HepG2 (cell line): ENCODE measurements around the gene HMBS. TPM values are rescaled to one million over a fixed set of nuclear protein-coding genes. Genes with fewer than 3 reads are reported as not detected.

ENCODE experiments used
- ATAC-seq: fragments of 200-7000 bp; cut with Tn5 transposase; 3 replicates; pipeline ENCODE4 v1.9.1; 2020; ENCODE audit warnings: mild to moderate bottlenecking, moderate library complexity
- BruUV-seq: library from RNA; stranded (reverse); fragments of 400-500 nt; replicated peaks from 2 replicates; lab custom pipeline; 2021; lab: Mats Ljungman, UMichigan
- CTCF ChIA-PET: fragments of 300-600 bp; formaldehyde crosslinking; extraction: SDS; loops from one replicate; lab custom pipeline; 2021; ENCODE audit warnings: low total read pairs, inconsistent platforms, low intra/inter-chr PET ratio; lab: Yijun Ruan, JAX
- POLR2A ChIA-PET: fragments of 350-600 bp; sonication (Branson Sonifier 250); formaldehyde crosslinking; loops from one replicate; lab custom pipeline; 2020; ENCODE audit warnings: antibody characterized with exemption, inconsistent platforms; lab: Yijun Ruan, JAX
- DNase-seq: peaks from one replicate; pipeline ENCODE4 v3.0.0-alpha.2; 2015; ENCODE audit warnings: low spot score
- FAIRE-seq: peaks from 3 replicates; lab custom pipeline; 2011; peaks lifted over from hg19 to GRCh38; lab: Jason Lieb, UNC
- H2AFZ ChIP-seq: one replicate; pipeline ENCODE4 v1.6.1; 2011; ENCODE audit warnings: low read length, inconsistent platforms
- H3K27ac ChIP-seq: fragments of 300-600 bp; 3 replicates; pipeline ENCODE4 v1.8.0; 2011; ENCODE audit warnings: mixed run types, mild to moderate bottlenecking, mixed read lengths, low read length, inconsistent platforms; ENCODE audit not compliant: insufficient read depth; ENCODE audit errors: extremely low read length
- H3K27me3 ChIP-seq, 2 experiments: fragments of 200-600 bp in 1 of 2; 2 replicates in 1 of 2; 3 replicates in 1 of 2; pipeline versions ENCODE4 v1.6.0 to v1.8.0; 2011; ENCODE audit warnings: low read length in 2 of 2, mild to moderate bottlenecking in 2 of 2, moderate library complexity in 2 of 2, inconsistent platforms in 1 of 2; ENCODE audit not compliant: insufficient read depth in 2 of 2, control insufficient read depth in 1 of 2
- H3K36me3 ChIP-seq, 2 experiments: fragments of 200-600 bp in 1 of 2; replicated peaks in 1 of 2; 2 replicates in 1 of 2; 3 replicates in 1 of 2; pipeline versions ENCODE4 v1.5.1 to v1.8.0; 2011; ENCODE audit warnings: low read length in 2 of 2, inconsistent platforms in 1 of 2; ENCODE audit not compliant: insufficient read depth in 2 of 2, control insufficient read depth in 1 of 2
- H3K4me1 ChIP-seq: 2 replicates; pipeline ENCODE4 v1.5.1; 2012; ENCODE audit warnings: low read length, inconsistent platforms; ENCODE audit not compliant: insufficient read depth
- H3K4me2 ChIP-seq: 2 replicates; pipeline ENCODE4 v1.6.0; 2011; ENCODE audit warnings: low read depth, low read length, inconsistent platforms
- H3K4me3 ChIP-seq, 3 experiments: fragments of 200-600 bp in 1 of 3; sonication (generic), shearing (Covaris generic) in 1 of 3; replicated peaks in 1 of 3; 2 replicates each; pipeline ENCODE4 v1.5.1; 2011 to 2016; ENCODE audit warnings: low read length in 3 of 3, inconsistent platforms in 2 of 3, low read depth in 2 of 3, mild to moderate bottlenecking in 2 of 3, control low read depth in 1 of 3, mixed read lengths in 1 of 3; ENCODE audit not compliant: insufficient read depth in 1 of 3
- H3K79me2 ChIP-seq: one replicate; pipeline ENCODE4 v1.6.1; 2011; ENCODE audit warnings: low read length, inconsistent platforms; ENCODE audit not compliant: insufficient read depth
- H3K9ac ChIP-seq: 2 replicates; pipeline ENCODE4 v1.6.0; 2011; ENCODE audit warnings: mild to moderate bottlenecking, low read depth, low read length, inconsistent platforms; ENCODE audit not compliant: insufficient read depth
- H3K9me3 ChIP-seq: 2 replicates; pipeline ENCODE4 v1.5.1; 2012; ENCODE audit warnings: mild to moderate bottlenecking, low read length
- H4K20me1 ChIP-seq: 2 replicates; pipeline ENCODE4 v1.6.0; 2011; ENCODE audit warnings: inconsistent platforms, mild to moderate bottlenecking, low read length, moderate library complexity; ENCODE audit not compliant: insufficient read depth
- ARHGAP35 ChIP-seq: sonication (generic); formaldehyde crosslinking; IDR thresholded peaks from 2 replicates; pipeline ENCODE4 v1.9.0; 2022; ENCODE audit warnings: mild to moderate bottlenecking, inconsistent platforms, moderate library complexity, missing genetic modification reagents, borderline replicate concordance
- EEA1 ChIP-seq: sonication (generic); formaldehyde crosslinking; IDR thresholded peaks from 2 replicates; pipeline ENCODE4 v1.5.1; 2020; ENCODE audit warnings: mild to moderate bottlenecking, missing genetic modification reagents, borderline replicate concordance
- FOXA1 ChIP-seq, 2 experiments: fragments of 450-650 bp in 1 of 2; sonication (generic) in 1 of 2; formaldehyde crosslinking in 1 of 2; IDR thresholded peaks; 2 replicates each; pipeline versions ENCODE4 v1.4.0 to v1.6.1; 2016 to 2020; ENCODE audit warnings: missing genetic modification reagents in 1 of 2
- HNF4G ChIP-seq, 2 experiments: sonication (generic) in 1 of 2; formaldehyde crosslinking in 1 of 2; IDR thresholded peaks; 2 replicates each; pipeline versions ENCODE4 v1.4.0 to v1.6.1; 2011 to 2020; ENCODE audit warnings: borderline replicate concordance in 2 of 2, low read depth in 2 of 2, mild to moderate bottlenecking in 2 of 2, low read length in 1 of 2, missing genetic modification reagents in 1 of 2, moderate library complexity in 1 of 2
- HNRNPK ChIP-seq: fragments of 200-400 bp; formaldehyde crosslinking; IDR thresholded peaks from 2 replicates; pipeline ENCODE4 v1.6.1; 2018; ENCODE audit warnings: low read length, low read depth, moderate library complexity, mild to moderate bottlenecking; ENCODE audit not compliant: poor library complexity, severe bottlenecking
- HOXA5 ChIP-seq: sonication (generic); formaldehyde crosslinking; IDR thresholded peaks from 2 replicates; pipeline ENCODE4 v1.4.0; 2020; ENCODE audit warnings: missing genetic modification reagents
- NFKB2 ChIP-seq: sonication (generic); formaldehyde crosslinking; IDR thresholded peaks from 2 replicates; pipeline ENCODE4 v1.4.0; 2020; ENCODE audit warnings: missing genetic modification reagents, borderline replicate concordance
- ZBTB8A ChIP-seq: sonication (generic); formaldehyde crosslinking; IDR thresholded peaks from 2 replicates; pipeline ENCODE4 v1.4.0; 2020; ENCODE audit warnings: mild to moderate bottlenecking, low read depth, missing genetic modification reagents, borderline replicate concordance
- ZNF225 ChIP-seq: sonication (generic); formaldehyde crosslinking; IDR thresholded peaks from 2 replicates; pipeline ENCODE4 v1.4.0; 2020; ENCODE audit warnings: mild to moderate bottlenecking, missing genetic modification reagents
- ZNF317 ChIP-seq: sonication (generic); formaldehyde crosslinking; IDR thresholded peaks from 2 replicates; pipeline ENCODE4 v1.5.0; 2020; ENCODE audit warnings: mild to moderate bottlenecking, missing genetic modification reagents
- ZNF556 ChIP-seq: sonication (generic); formaldehyde crosslinking; IDR thresholded peaks from 2 replicates; pipeline ENCODE4 v1.4.0; 2020; ENCODE audit warnings: mild to moderate bottlenecking, missing genetic modification reagents, borderline replicate concordance
- ZNF839 ChIP-seq: sonication (generic); formaldehyde crosslinking; IDR thresholded peaks from 2 replicates; pipeline ENCODE4 v1.4.0; 2020; ENCODE audit warnings: missing genetic modification reagents, mild to moderate bottlenecking, borderline replicate concordance
- ZNF891 ChIP-seq: sonication (generic); formaldehyde crosslinking; IDR thresholded peaks from 2 replicates; pipeline ENCODE4 v1.5.0; 2020; ENCODE audit warnings: mild to moderate bottlenecking, missing genetic modification reagents
- WGBS: methylation state at CpG from one replicate; pipeline ENCODE4 v1.1.6; 2017; ENCODE audit warnings: low lambda C conversion rate; 5-methylcytosine and 5-hydroxymethylcytosine counted together
- in situ Hi-C: cut with HindIII; loops from 2 replicates; pipeline ENCODE4 v1.10.0; 2017; ENCODE audit warnings: low pct_unique_long_range_greater_than_20kb; ENCODE audit not compliant: extremely low pct_ligation_motif_present
- intact Hi-C: fragments of 100-400 bp; cut with micrococcal nuclease; formaldehyde crosslinking; loops from one replicate; pipeline ENCODE4 v1.10.0; 2022; ENCODE audit not compliant: unreplicated experiment
- polyA plus RNA-seq, 8 experiments: library from polyadenylated mRNA; depleted of rRNA in 3 of 8; stranded (reverse) in 7 of 8; unstranded in 1 of 8; fragments of >200 nt; fragmentation: Illumina TruSeq in 4 of 8; extraction: Trizol in 4 of 8; gene quantifications; 2 replicates each; pipeline versions ENCODE4 v1.2.1 to v1.2.3, GENCODE V29; 2011 to 2016; ENCODE audit warnings: low read depth in 4 of 8, missing spikeins in 1 of 8, mixed read lengths in 1 of 8; ENCODE audit not compliant: insufficient read depth in 1 of 8
- total RNA-seq, 5 experiments: library from RNA; depleted of rRNA; stranded (reverse); fragments of >200 nt; fragmentation: Illumina TruSeq; extraction: Trizol; gene quantifications; 2 replicates each; pipeline ENCODE4 v1.2.3, GENCODE V29; 2016; ENCODE audit warnings: low read depth in 1 of 5
- TF ChIP-seq, protein P1 (sequence below): sonication (generic); formaldehyde crosslinking; IDR thresholded peaks from 2 replicates; pipeline ENCODE4 v1.4.0; 2020; ENCODE audit warnings: low read depth, mild to moderate bottlenecking, missing genetic modification reagents
- TF ChIP-seq, protein P2 (sequence below), 2 experiments: sonication (generic) in 1 of 2; formaldehyde crosslinking in 1 of 2; IDR thresholded peaks; 2 replicates each; pipeline versions ENCODE4 v1.4.0 to v1.6.1; 2018 to 2020; ENCODE audit warnings: missing genetic modification reagents in 2 of 2, borderline replicate concordance in 1 of 2, low read depth in 1 of 2, mild to moderate bottlenecking in 1 of 2, missing biosample characterization in 1 of 2
- TF ChIP-seq, protein P3 (sequence below): sonication (generic); formaldehyde crosslinking; IDR thresholded peaks from 2 replicates; pipeline ENCODE4 v1.5.1; 2020; ENCODE audit warnings: mild to moderate bottlenecking, missing genetic modification reagents, moderate library complexity

Gene HMBS
- total and polyA plus RNA-seq, 2 of the 13 experiments (the other 11 are each of a cell fraction or from before 2014, with no cell fraction given) = 9.4 to 46.9 TPM

DNA sequence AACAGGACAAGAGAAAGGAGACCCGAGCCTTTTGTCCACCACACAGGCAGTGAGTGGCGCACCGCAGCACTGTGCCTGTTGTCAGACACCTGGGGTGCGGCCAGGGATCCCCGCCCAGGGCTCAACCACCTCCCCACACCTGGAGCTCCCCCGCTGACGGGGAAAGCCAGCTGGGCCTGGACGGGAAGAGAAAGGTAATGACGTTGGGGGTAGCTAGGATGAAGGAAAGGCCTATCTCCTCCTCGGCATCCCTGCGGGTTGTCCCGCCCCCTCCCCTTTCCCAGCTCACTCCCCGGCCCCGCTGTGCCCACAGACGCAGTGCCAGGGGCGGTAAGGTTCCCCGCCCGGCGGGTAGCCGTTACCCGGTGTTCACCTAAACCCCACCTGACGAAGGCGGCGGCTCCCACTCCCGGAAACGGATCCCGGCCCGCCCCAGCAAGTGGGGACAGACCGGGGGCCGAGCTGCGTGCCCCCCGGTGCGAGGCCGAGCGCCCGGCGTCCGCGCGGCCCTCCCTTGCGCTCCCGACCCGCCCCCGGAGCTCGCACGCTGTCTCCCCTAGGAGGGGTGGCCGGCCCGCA is 28.2 kb upstream of the HMBS start:
- no TSS peak for BruUV-seq
- H3K4me1 ChIP-seq = peaks cover 23% of the 10 kb centered on the region
- ChIA-PET CTCF (no interaction called here), POLR2A (interaction anchor here (0.8 to 2.5 kb wide), 14 partner anchors 10 to 383 kb away, joined by 3 to 14 read pairs (median 4); partner anchors contain the start of genes CENATAC, DPAGT1, HINFP and RPS25)
- in situ Hi-C loops = no loop called here
- WGBS = 0% methylated on average over 3 of the region's 48 CpGs
- no peaks in the 10 kb centered on the region for H4K20me1 ChIP-seq
- peak overlapping the region; percentile 75 to 87 (median 82) for H3K4me3 ChIP-seq
- DNase-seq (no peak), ATAC-seq (peak; percentile 11), FAIRE-seq (no peak)
- peaks cover 25% of the 10 kb centered on the region for H3K79me2 ChIP-seq
- no peak overlapping the region for H2AFZ ChIP-seq
- H3K4me2 ChIP-seq = peak overlapping the region; percentile 88
- no peaks in the 10 kb centered on the region for H3K27me3 ChIP-seq
- peak overlapping the region; percentile 99 for H3K9ac ChIP-seq
- H3K36me3 ChIP-seq = peaks cover 24 to 39% of the 10 kb centered on the region in 2 experiments
- no peaks in the 10 kb centered on the region for H3K9me3 ChIP-seq
- H3K27ac ChIP-seq = peak overlapping the region; percentile 88
- intact Hi-C loops = loop anchor here (2.0 kb wide), 1 partner anchor 38 kb away; a partner anchor contains a TSS
- 0 out of 2 replicates have a peak, but pooled peaks have one; percentile 80 for TF ChIP-seq ZNF839 (CRISPR knock-in tag)
- peak; percentile 34; the same call in 1 of the 2 replicates for TF ChIP-seq ZNF891 (CRISPR knock-in tag)
- TF ChIP-seq ZNF556 (CRISPR knock-in tag) = no peak
- TF ChIP-seq HNRNPK = peak; percentile 75
- TF ChIP-seq FOXA1 (IDR thresholded peaks at IDR 0.05) = no peak
- no peak for TF ChIP-seq FOXA1 (CRISPR knock-in tag; IDR thresholded peaks at IDR 0.05)
- TF ChIP-seq, protein P1, sequence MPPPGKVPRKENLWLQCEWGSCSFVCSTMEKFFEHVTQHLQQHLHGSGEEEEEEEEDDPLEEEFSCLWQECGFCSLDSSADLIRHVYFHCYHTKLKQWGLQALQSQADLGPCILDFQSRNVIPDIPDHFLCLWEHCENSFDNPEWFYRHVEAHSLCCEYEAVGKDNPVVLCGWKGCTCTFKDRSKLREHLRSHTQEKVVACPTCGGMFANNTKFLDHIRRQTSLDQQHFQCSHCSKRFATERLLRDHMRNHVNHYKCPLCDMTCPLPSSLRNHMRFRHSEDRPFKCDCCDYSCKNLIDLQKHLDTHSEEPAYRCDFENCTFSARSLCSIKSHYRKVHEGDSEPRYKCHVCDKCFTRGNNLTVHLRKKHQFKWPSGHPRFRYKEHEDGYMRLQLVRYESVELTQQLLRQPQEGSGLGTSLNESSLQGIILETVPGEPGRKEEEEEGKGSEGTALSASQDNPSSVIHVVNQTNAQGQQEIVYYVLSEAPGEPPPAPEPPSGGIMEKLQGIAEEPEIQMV (CRISPR knock-in tag) = no peak; the same call in 1 of the 2 replicates
- TF ChIP-seq HOXA5 (CRISPR knock-in tag) = peak; percentile 38; the same call in 1 of the 2 replicates
- TF ChIP-seq ARHGAP35 = 0 out of 2 replicates have a peak, but pooled peaks have one; percentile 36
- TF ChIP-seq, protein P2, sequence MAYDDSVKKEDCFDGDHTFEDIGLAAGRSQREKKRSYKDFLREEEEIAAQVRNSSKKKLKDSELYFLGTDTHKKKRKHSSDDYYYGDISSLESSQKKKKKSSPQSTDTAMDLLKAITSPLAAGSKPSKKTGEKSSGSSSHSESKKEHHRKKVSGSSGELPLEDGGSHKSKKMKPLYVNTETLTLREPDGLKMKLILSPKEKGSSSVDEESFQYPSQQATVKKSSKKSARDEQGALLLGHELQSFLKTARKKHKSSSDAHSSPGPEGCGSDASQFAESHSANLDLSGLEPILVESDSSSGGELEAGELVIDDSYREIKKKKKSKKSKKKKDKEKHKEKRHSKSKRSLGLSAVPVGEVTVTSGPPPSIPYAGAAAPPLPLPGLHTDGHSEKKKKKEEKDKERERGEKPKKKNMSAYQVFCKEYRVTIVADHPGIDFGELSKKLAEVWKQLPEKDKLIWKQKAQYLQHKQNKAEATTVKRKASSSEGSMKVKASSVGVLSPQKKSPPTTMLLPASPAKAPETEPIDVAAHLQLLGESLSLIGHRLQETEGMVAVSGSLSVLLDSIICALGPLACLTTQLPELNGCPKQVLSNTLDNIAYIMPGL (CRISPR knock-in tag; IDR thresholded peaks at IDR 0.05; ENCODE audit: borderline replicate concordance in 1 of 2, low read depth in 1 of 2) = 0 out of 4 replicates have a peak, but pooled peaks of 1 of the 2 experiments have one; percentile 12
- peak; percentile 46; the same call in 1 of the 2 replicates for TF ChIP-seq ZNF225 (CRISPR knock-in tag)
- no peak for TF ChIP-seq ZBTB8A (CRISPR knock-in tag)
- 0 out of 2 replicates have a peak, but pooled peaks have one; percentile 24 for TF ChIP-seq NFKB2 (CRISPR knock-in tag)
- TF ChIP-seq, protein P3, sequence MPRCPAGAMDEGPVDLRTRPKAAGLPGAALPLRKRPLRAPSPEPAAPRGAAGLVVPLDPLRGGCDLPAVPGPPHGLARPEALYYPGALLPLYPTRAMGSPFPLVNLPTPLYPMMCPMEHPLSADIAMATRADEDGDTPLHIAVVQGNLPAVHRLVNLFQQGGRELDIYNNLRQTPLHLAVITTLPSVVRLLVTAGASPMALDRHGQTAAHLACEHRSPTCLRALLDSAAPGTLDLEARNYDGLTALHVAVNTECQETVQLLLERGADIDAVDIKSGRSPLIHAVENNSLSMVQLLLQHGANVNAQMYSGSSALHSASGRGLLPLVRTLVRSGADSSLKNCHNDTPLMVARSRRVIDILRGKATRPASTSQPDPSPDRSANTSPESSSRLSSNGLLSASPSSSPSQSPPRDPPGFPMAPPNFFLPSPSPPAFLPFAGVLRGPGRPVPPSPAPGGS = 0 out of 2 replicates have a peak, but pooled peaks have one; percentile 7
- TF ChIP-seq EEA1 (CRISPR knock-in tag) = peak; percentile 38; the same call in 1 of the 2 replicates
- TF ChIP-seq ZNF317 (CRISPR knock-in tag) = 0 out of 2 replicates have a peak, but pooled peaks have one; percentile 28
- no peak for TF ChIP-seq HNF4G (IDR thresholded peaks at IDR 0.05; ENCODE audit: borderline replicate concordance, low read depth, low read length)
- TF ChIP-seq HNF4G (CRISPR knock-in tag; IDR thresholded peaks at IDR 0.05; ENCODE audit: borderline replicate concordance, low read depth) = 0 out of 2 replicates have a peak, but pooled peaks have one; percentile 41
